H9 (cell line): ENCODE data around the gene PGK1. TPM values are rescaled to one million over a fixed set of nuclear protein-coding genes. Genes with fewer than 3 reads are reported as not detected.
"Not testable (repeated sequence)": the region's sequence is repeated elsewhere in the genome, so short reads cannot be mapped to it uniquely, and the experiment has no call there.

ENCODE experiments used
- DNase-seq: peaks from one replicate; pipeline ENCODE4 v3.0.0-alpha.2; 2017
- H2AFZ ChIP-seq: one replicate; pipeline ENCODE4 v1.6.1; 2013; ENCODE audit warnings: mild to moderate bottlenecking, low read length, control low read depth, moderate library complexity
- H2AK5ac ChIP-seq: 2 replicates; pipeline ENCODE4 v1.6.1; 2013; ENCODE audit warnings: low read length, control low read depth, mixed read lengths; ENCODE audit not compliant: insufficient read length
- H2BK120ac ChIP-seq: one replicate; pipeline ENCODE4 v1.6.1; 2013; ENCODE audit warnings: low read depth, mild to moderate bottlenecking, low read length, control low read depth, inconsistent platforms; ENCODE audit not compliant: poor library complexity, severe bottlenecking
- H2BK12ac ChIP-seq: 2 replicates; pipeline ENCODE4 v1.6.1; 2013; ENCODE audit warnings: low read length, control low read depth, mixed read lengths, low read depth; ENCODE audit not compliant: insufficient read length
- H2BK15ac ChIP-seq: 2 replicates; pipeline ENCODE4 v1.6.1; 2013; ENCODE audit warnings: low read depth, low read length, control low read depth
- H2BK20ac ChIP-seq: one replicate; pipeline ENCODE4 v1.6.1; 2013; ENCODE audit warnings: low read depth, mild to moderate bottlenecking, low read length, control low read depth, inconsistent platforms; ENCODE audit not compliant: poor library complexity, severe bottlenecking
- H2BK5ac ChIP-seq: 2 replicates; pipeline ENCODE4 v1.6.1; 2013; ENCODE audit warnings: low read length, control low read depth, mixed read lengths; ENCODE audit not compliant: insufficient read length
- H3K14ac ChIP-seq: 2 replicates; pipeline ENCODE4 v1.6.1; 2013; ENCODE audit warnings: low read length, control low read depth; ENCODE audit not compliant: insufficient read depth
- H3K18ac ChIP-seq: 2 replicates; pipeline ENCODE4 v1.6.1; 2013; ENCODE audit warnings: low read depth, mild to moderate bottlenecking, mixed read lengths, low read length, control low read depth; ENCODE audit not compliant: insufficient read length
- H3K23ac ChIP-seq: 2 replicates; pipeline ENCODE4 v1.6.1; 2013; ENCODE audit warnings: low read length, control low read depth, mixed read lengths, low read depth; ENCODE audit not compliant: insufficient read length
- H3K23me2 ChIP-seq: 2 replicates; pipeline ENCODE4 v1.6.1; 2013; ENCODE audit warnings: low read depth, mild to moderate bottlenecking, mixed read lengths, low read length, control low read depth; ENCODE audit not compliant: insufficient read length, poor library complexity, severe bottlenecking
- H3K27ac ChIP-seq: 2 replicates; pipeline ENCODE4 v1.5.1; 2013; ENCODE audit warnings: low read length, control low read depth, mixed read lengths, low read depth; ENCODE audit not compliant: insufficient read length
- H3K27me3 ChIP-seq: 2 replicates; pipeline ENCODE4 v1.6.1; 2013; ENCODE audit warnings: low read length, control low read depth, inconsistent platforms; ENCODE audit not compliant: insufficient read depth
- H3K4ac ChIP-seq: 2 replicates; pipeline ENCODE4 v1.6.1; 2013; ENCODE audit warnings: low read depth, mild to moderate bottlenecking, control low read depth, inconsistent platforms, low read length, moderate library complexity
- H3K4me1 ChIP-seq: 2 replicates; pipeline ENCODE4 v1.6.1; 2013; ENCODE audit warnings: low read length, control low read depth, inconsistent platforms; ENCODE audit not compliant: insufficient read depth
- H3K4me2 ChIP-seq: 2 replicates; pipeline ENCODE4 v1.6.1; 2013; ENCODE audit warnings: low read length, control low read depth, mixed read lengths; ENCODE audit not compliant: insufficient read length, insufficient read depth
- H3K56ac ChIP-seq: 2 replicates; pipeline ENCODE4 v1.6.1; 2013; ENCODE audit warnings: low read depth, mild to moderate bottlenecking, mixed read lengths, low read length, control low read depth; ENCODE audit not compliant: insufficient read length
- H3K79me1 ChIP-seq: 2 replicates; pipeline ENCODE4 v1.6.1; 2013; ENCODE audit warnings: low read depth, mild to moderate bottlenecking, moderate library complexity, low read length, control low read depth, inconsistent platforms; ENCODE audit not compliant: insufficient read depth, poor library complexity, severe bottlenecking
- H3K79me2 ChIP-seq: 2 replicates; pipeline ENCODE4 v1.6.1; 2013; ENCODE audit warnings: low read length, control low read depth, inconsistent platforms; ENCODE audit not compliant: insufficient read depth
- H3K9ac ChIP-seq: 2 replicates; pipeline ENCODE4 v1.6.1; 2013; ENCODE audit warnings: low read length, control low read depth, mixed read lengths; ENCODE audit not compliant: insufficient read length; ENCODE audit errors: extremely low read depth
- H3K9me3 ChIP-seq: one replicate; pipeline ENCODE4 v1.6.1; 2013; ENCODE audit warnings: low read depth, low read length, inconsistent platforms; ENCODE audit not compliant: control insufficient read depth
- H3T11ph ChIP-seq: one replicate; pipeline ENCODE4 v1.6.1; 2013; ENCODE audit warnings: mild to moderate bottlenecking, low read length, control low read depth, inconsistent platforms
- H4K20me1 ChIP-seq: one replicate; pipeline ENCODE4 v1.6.1; 2013; ENCODE audit not compliant: control insufficient read depth, insufficient read length, insufficient read depth
- H4K5ac ChIP-seq: 2 replicates; pipeline ENCODE4 v1.6.1; 2013; ENCODE audit warnings: low read depth, mild to moderate bottlenecking, mixed read lengths, low read length, control low read depth; ENCODE audit not compliant: insufficient read length
- H4K8ac ChIP-seq: replicated peaks from 2 replicates; pipeline ENCODE4 v1.6.1; 2013; ENCODE audit warnings: low read length, control low read depth, mixed read lengths, low read depth; ENCODE audit not compliant: insufficient read length
- H4K91ac ChIP-seq: 2 replicates; pipeline ENCODE4 v1.6.1; 2013; ENCODE audit warnings: low read depth, mild to moderate bottlenecking, moderate library complexity, mixed read lengths, low read length, control low read depth; ENCODE audit not compliant: insufficient read length
- H3K27ac Mint-ChIP-seq, 3 experiments: 2 replicates in 2 of 3; 3 replicates in 1 of 3; pipeline ENCODE4 v1.8.0; 2020 to 2021; ENCODE audit warnings: mixed read lengths in 3 of 3, mild to moderate bottlenecking in 1 of 3, moderate library complexity in 1 of 3
- H3K27me3 Mint-ChIP-seq: 2 replicates; pipeline ENCODE4 v1.8.0; 2021; ENCODE audit warnings: low read depth, mild to moderate bottlenecking, moderate library complexity, mixed read lengths
- H3K36me3 Mint-ChIP-seq, 3 experiments: 2 replicates in 2 of 3; 3 replicates in 1 of 3; pipeline ENCODE4 v1.8.0; 2020 to 2021; ENCODE audit warnings: low read depth in 3 of 3, mixed read lengths in 3 of 3; ENCODE audit not compliant: insufficient read depth in 1 of 3
- H3K4me1 Mint-ChIP-seq, 2 experiments: 2 replicates each; pipeline ENCODE4 v1.8.0; 2020; ENCODE audit warnings: mixed read lengths in 2 of 2
- H3K4me3 Mint-ChIP-seq, 2 experiments: 2 replicates in 1 of 2; 3 replicates in 1 of 2; pipeline ENCODE4 v1.8.0; 2020 to 2021; ENCODE audit warnings: mild to moderate bottlenecking in 2 of 2, mixed read lengths in 2 of 2, moderate library complexity in 1 of 2
- H3K9me3 Mint-ChIP-seq, 2 experiments: 2 replicates in 1 of 2; 3 replicates in 1 of 2; pipeline ENCODE4 v1.8.0; 2020; ENCODE audit warnings: mild to moderate bottlenecking in 2 of 2, mixed read lengths in 2 of 2, moderate library complexity in 1 of 2
- CTCF ChIP-seq: fragments of 200-600 bp; sonication (generic); conservative IDR thresholded peaks from 3 replicates; pipeline ENCODE4 v1.8.0; 2021; ENCODE audit warnings: antibody characterized with exemption, mild to moderate bottlenecking
- WGBS: extraction: QIAGEN DNeasy Blood & Tissue Kit; methylation state at CpG from one replicate; pipeline ENCODE4 v1.1.7; 2013; ENCODE audit warnings: missing lambda C conversion rate, low lambda C conversion rate, mixed read lengths; ENCODE audit not compliant: insufficient read length; ENCODE audit errors: extremely low coverage; 5-methylcytosine and 5-hydroxymethylcytosine counted together
- total RNA-seq: library from RNA; stranded (reverse); gene quantifications from 2 replicates; pipeline ENCODE4 v1.2.1, GENCODE V29; 2021

Gene PGK1
- total RNA-seq, 1 experiment from 2014 or later: 581 TPM

- Histone ChIP-seq H2AFZ (no peak overlapping the region), H4K8ac (no peak overlapping the region), H3K79me2 (no peaks in the 10 kb centered on the region), H3K27ac (no peak overlapping the region), H3K23me2 (no peaks in the 10 kb centered on the region), H4K91ac (no peak overlapping the region), H4K20me1 (no peaks in the 10 kb centered on the region), H2BK20ac (no peak overlapping the region), H3K79me1 (no peaks in the 10 kb centered on the region), H3K4me2 (no peak overlapping the region), H3K4ac (no peak overlapping the region), H3K27me3 (no peaks in the 10 kb centered on the region), H3T11ph (no peak overlapping the region), H2BK12ac (no peak overlapping the region), H3K9me3 (peaks cover 27% of the 10 kb centered on the region), H2BK15ac (no peak overlapping the region), H2BK5ac (no peak overlapping the region), H4K5ac (no peak overlapping the region), H3K4me1 (no peaks in the 10 kb centered on the region), H2AK5ac (no peak overlapping the region), H3K14ac (no peak overlapping the region), H3K18ac (no peak overlapping the region), H3K23ac (no peak overlapping the region), H2BK120ac (no peak overlapping the region), H3K9ac (no peak overlapping the region), H3K56ac (no peak overlapping the region)
- Mint-ChIP-seq H3K4me3 (no peak overlapping the region), H3K9me3 (peaks cover 65 to 67% of the 10 kb centered on the region in 2 experiments), H3K4me1 (no peaks in the 10 kb centered on the region), H3K27ac (no peak overlapping the region), H3K27me3 (peaks cover 3% of the 10 kb centered on the region; the same call in 1 of the 2 replicates), H3K36me3 (peaks cover 5 to 8% (median 6%) of the 10 kb centered on the region in 3 experiments; a peak in 6 of 7 replicates)
- TF ChIP-seq CTCF: no peak
- DNase-seq: no peak
- WGBS: no CpG with 5 or more reads among the region's 5 CpGs
Measured at GRCh38 chrX:78075787-78076389, 28.2 kb upstream of the PGK1 start.

- not testable (repeated sequence) for H3K4me3 Mint-ChIP-seq, H3K23me2 ChIP-seq
Measured at GRCh38 chrX:78081413-78081812, 22.6 kb upstream of the PGK1 start.

More at GRCh38 chrX:78081413-78081812, 22.6 kb upstream of the PGK1 start:
- H3K36me3 Mint-ChIP-seq, H2AK5ac ChIP-seq, H3K23ac ChIP-seq, H2AFZ ChIP-seq, H3K4me2 ChIP-seq, H2BK15ac ChIP-seq, H3K14ac ChIP-seq, H4K5ac ChIP-seq, H2BK120ac ChIP-seq, H3K9me3 ChIP-seq, H3K4me1 Mint-ChIP-seq, H4K91ac ChIP-seq, H3K79me1 ChIP-seq, H3K27me3 ChIP-seq, H3T11ph ChIP-seq, H3K18ac ChIP-seq, H3K4me1 ChIP-seq, H4K20me1 ChIP-seq, H2BK5ac ChIP-seq, H3K27me3 Mint-ChIP-seq, H3K27ac Mint-ChIP-seq, H4K8ac ChIP-seq, H2BK20ac ChIP-seq, H3K79me2 ChIP-seq, H2BK12ac ChIP-seq, H3K4ac ChIP-seq, H3K27ac ChIP-seq, H3K9ac ChIP-seq, DNase-seq, H3K56ac ChIP-seq: not testable (repeated sequence)
- WGBS: no CpG with 5 or more reads among the region's 6 CpGs
- H3K9me3 Mint-ChIP-seq: peaks cover 54 to 67% of the 10 kb centered on the region in 2 experiments
